Lower leg skin (tissue), 3 donors: ENCODE data around the gene VDR.

Experiments used
- POLR2A ChIP-seq, 2 donors: fragments of 450-650 bp; IDR thresholded peaks; one replicate each; pipeline ENCODE4 v1.6.1; 2016 to 2017; ENCODE audit warnings: antibody characterized with exemption in 2 of 2, mild to moderate bottlenecking in 1 of 2, moderate library complexity in 1 of 2
- TF ChIP-seq, protein P1 (sequence below), 3 donors: fragments of 450-650 bp; IDR thresholded peaks; one replicate each; pipeline ENCODE4 v1.5.1; 2016; ENCODE audit warnings: antibody characterized with exemption in 3 of 3, mild to moderate bottlenecking in 3 of 3, moderate library complexity in 2 of 3

DNA sequence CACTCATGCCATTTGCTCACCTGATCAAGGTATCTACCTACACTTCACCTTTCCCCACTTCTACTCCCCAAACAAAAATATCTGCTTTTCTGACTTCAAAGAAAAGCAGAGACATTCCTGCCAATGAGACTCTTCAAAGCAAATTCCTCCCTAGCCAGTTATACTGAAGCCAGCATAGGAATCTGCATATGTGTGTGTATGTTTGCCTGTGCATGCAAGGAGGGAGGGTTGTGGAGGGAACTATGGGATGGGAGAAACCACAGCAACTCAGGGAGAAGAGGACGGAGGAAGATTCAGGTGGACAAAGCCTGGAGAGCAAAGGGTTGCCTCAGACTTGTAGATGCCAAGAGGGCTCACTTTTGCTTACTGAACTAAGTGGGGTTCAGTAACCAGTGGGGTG, 26.4 kb upstream of the VDR start:
- TF ChIP-seq POLR2A (IDR thresholded peaks at IDR 0.05) = no peak
- TF ChIP-seq, protein P1, sequence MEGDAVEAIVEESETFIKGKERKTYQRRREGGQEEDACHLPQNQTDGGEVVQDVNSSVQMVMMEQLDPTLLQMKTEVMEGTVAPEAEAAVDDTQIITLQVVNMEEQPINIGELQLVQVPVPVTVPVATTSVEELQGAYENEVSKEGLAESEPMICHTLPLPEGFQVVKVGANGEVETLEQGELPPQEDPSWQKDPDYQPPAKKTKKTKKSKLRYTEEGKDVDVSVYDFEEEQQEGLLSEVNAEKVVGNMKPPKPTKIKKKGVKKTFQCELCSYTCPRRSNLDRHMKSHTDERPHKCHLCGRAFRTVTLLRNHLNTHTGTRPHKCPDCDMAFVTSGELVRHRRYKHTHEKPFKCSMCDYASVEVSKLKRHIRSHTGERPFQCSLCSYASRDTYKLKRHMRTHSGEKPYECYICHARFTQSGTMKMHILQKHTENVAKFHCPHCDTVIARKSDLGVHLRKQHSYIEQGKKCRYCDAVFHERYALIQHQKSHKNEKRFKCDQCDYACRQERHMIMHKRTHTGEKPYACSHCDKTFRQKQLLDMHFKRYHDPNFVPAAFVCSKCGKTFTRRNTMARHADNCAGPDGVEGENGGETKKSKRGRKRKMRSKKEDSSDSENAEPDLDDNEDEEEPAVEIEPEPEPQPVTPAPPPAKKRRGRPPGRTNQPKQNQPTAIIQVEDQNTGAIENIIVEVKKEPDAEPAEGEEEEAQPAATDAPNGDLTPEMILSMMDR (IDR thresholded peaks at IDR 0.05) = no peak
